Measurements from ENCODE around the gene TTLL8. TPM values are rescaled to one million over a fixed set of nuclear protein-coding genes. Genes with fewer than 3 reads are reported as not detected.
A peak's percentile ranks its signal among the peaks of the same experiment; 100 is the strongest.

The TTLL8 gene
- not detected for total RNA-seq

DNA sequence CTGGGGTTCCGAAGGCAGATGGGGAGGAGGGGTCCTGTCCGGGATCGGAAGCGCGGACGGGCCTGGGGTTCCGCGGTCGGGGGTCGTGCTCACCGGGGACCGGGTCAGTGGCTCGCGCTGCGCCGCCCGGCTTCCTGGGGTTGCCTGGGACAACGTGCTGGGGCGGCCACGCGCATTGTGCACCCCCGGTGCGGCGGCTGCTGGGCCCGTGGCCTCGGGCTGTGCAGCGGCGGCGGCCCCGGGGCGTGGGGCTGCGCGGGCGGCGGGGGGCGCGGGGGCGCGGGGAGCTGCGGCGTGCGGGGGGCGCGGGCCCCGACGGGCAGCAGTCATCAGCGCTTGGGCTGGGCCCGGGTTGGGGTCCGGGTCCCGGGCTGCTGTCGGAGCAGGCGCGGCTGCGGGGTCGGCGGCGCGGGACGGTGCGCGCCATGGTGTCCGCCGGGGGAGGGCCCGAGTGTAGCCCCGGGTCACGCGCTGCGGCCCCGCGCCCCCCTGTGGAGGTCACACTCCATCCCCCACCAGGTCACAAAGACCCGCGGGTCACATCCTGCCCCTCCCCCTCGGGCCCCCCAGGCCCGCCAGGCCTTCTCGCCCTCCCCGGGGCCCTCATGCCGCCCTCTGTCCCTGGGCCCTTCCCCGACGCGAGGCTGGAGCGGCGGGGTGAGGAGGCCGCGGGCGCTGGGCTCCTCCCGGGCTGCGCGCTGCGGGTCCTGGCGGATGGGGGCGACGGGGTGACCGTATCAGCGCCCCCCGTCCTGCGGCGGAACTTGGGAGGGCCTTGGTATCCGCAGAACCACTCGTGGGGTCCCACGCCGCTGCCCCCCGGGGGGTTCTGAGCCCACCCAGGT is at the start of gene TTLL8:
Gene TTLL8 (minus strand): TSS at position 238 of the 845 bp plus-strand sequence.
- peaks cover 0 to 8% (median 1%) of the 10 kb centered on the region in 4 donors for H3K4me1 ChIP-seq
- TF ChIP-seq EP300 (IDR thresholded peaks at IDR 0.05; ENCODE audit: low read depth) (no peak), POLR2AphosphoS5 (IDR thresholded peaks at IDR 0.05) (no peak), POLR2A (IDR thresholded peaks at IDR 0.05) (no peak)
- TF ChIP-seq, protein P1, sequence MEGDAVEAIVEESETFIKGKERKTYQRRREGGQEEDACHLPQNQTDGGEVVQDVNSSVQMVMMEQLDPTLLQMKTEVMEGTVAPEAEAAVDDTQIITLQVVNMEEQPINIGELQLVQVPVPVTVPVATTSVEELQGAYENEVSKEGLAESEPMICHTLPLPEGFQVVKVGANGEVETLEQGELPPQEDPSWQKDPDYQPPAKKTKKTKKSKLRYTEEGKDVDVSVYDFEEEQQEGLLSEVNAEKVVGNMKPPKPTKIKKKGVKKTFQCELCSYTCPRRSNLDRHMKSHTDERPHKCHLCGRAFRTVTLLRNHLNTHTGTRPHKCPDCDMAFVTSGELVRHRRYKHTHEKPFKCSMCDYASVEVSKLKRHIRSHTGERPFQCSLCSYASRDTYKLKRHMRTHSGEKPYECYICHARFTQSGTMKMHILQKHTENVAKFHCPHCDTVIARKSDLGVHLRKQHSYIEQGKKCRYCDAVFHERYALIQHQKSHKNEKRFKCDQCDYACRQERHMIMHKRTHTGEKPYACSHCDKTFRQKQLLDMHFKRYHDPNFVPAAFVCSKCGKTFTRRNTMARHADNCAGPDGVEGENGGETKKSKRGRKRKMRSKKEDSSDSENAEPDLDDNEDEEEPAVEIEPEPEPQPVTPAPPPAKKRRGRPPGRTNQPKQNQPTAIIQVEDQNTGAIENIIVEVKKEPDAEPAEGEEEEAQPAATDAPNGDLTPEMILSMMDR (IDR thresholded peaks at IDR 0.05), result no peak
- WGBS, 2 donors (ENCODE audit: low coverage in 1 of 2), result 11% methylated on average over 46 of the region's 102 CpGs; no CpG with 5 or more reads in 1 of the 2 donors
- in situ Hi-C loops (cut with MboI; ENCODE audit: low pct_ligation_motif_present in 1 of 4, low pct_unique_long_range_greater_than_20kb in 1 of 4, low sequenced_read_pairs in 3 of 4) (no loop called here), intact Hi-C loops (cut with DNase I; ENCODE audit: low total_unique reads) (no loop called here)
- no peak within 1 kb of the TSS for H3K27ac ChIP-seq
- peak within 1 kb of the TSS in 1 of 4 donors; percentile 23 for H3K4me3 ChIP-seq
- H3K27me3 ChIP-seq, result peaks cover 49% of the 10 kb centered on the region
- peaks cover 0 to 4% of the 10 kb centered on the region in 2 donors for H3K9me3 ChIP-seq
- no peak for DNase-seq
- no peaks in the 10 kb centered on the region for H3K36me3 ChIP-seq

DNA sequence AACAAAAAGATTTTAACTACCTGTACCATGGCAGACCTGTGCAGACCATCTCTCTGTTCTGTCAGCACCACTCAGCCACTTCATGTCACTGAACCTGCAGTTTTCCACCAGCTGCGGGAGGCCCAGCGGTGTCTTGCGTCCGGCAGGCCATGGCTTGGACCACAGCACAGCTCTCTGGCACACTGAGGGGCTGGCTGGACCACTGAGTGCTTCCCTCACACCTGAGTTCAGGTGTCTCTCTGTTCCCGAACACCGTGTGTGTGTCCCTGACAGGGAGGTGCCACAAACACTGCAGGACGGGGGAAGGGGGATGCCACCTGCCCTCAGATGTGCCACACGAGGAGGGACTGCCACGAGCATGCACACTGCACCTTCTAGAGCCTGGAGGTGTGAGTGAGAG is 49.4 kb upstream of the TTLL8 start:
- Histone ChIP-seq H3K9me3 (no peaks in the 10 kb centered on the region), H3K4me3 (no peak overlapping the region), H3K27me3 (peaks cover 7% of the 10 kb centered on the region), H3K36me3 (no peaks in the 10 kb centered on the region), H3K27ac (no peak overlapping the region), H3K4me1 (no peaks in the 10 kb centered on the region)
- WGBS, 2 donors (ENCODE audit: low coverage in 1 of 2), result 83% methylated on average over 9 of the region's 9 CpGs; no CpG with 5 or more reads in 1 of the 2 donors
- intact Hi-C loops (cut with DNase I; ENCODE audit: low total_unique reads), result no loop called here
- no peak for DNase-seq
- no peak for TF ChIP-seq POLR2AphosphoS5 (IDR thresholded peaks at IDR 0.05)
- in situ Hi-C loops (cut with MboI; ENCODE audit: low pct_ligation_motif_present in 1 of 4, low pct_unique_long_range_greater_than_20kb in 1 of 4, low sequenced_read_pairs in 3 of 4), result no loop called here

DNA sequence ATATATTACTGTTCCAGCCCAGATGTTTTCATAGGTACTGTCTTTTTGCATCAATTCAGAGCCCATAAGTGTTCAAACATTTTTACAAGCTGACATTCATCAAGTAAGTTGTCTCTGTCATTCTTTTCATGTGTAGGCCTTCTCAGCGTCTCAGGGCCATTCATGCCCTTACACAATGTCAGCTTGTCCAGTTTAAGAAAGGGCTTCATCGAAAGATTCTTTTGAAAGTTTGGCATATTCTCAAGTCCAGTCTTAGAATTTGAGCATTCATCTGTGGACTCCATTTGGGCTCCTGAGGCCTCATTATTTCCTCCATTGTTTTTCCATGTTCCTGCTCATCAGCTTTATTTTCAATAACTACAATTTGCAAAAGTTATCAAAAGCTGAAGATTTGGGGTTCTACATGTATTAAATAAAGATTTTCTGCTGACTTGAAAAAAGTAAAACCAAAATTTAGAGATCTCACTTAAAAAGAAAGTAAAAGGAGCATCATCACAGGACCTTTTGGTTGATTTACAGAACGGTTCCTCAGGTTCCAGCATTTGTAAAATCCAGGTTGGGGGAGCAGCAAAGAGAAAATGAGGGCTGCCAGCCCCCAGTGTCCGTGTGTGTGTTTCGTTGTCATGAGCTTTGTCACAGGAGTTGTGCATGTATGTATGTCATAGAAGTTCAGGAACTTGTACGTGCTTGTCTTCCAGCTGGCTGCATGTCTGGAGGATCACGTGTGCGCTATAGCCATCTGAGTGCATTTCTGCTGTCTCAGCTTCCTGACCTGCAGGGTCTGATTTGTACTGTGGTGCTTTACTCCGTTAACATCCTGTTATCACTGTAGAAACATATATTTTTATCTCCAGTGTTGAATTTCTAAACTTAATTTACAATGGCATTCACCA is 47.4 kb upstream of the TTLL8 start:
- no peak overlapping the region for H3K4me3 ChIP-seq
- H3K4me1 ChIP-seq, result no peaks in the 10 kb centered on the region
- DNase-seq, result no peak
- 56% methylated on average over 3 to 9 of the region's 9 CpGs for WGBS, 2 donors (ENCODE audit: low coverage in 1 of 2)
- in situ Hi-C loops (cut with MboI; ENCODE audit: low pct_ligation_motif_present in 1 of 4, low pct_unique_long_range_greater_than_20kb in 1 of 4, low sequenced_read_pairs in 3 of 4) (no loop called here), intact Hi-C loops (cut with DNase I; ENCODE audit: low total_unique reads) (no loop called here)
- no peaks in the 10 kb centered on the region for H3K36me3 ChIP-seq
- no peaks in the 10 kb centered on the region for H3K9me3 ChIP-seq
- peaks cover 11% of the 10 kb centered on the region for H3K27me3 ChIP-seq
- no peak overlapping the region for H3K27ac ChIP-seq
- TF ChIP-seq EP300 (IDR thresholded peaks at IDR 0.05; ENCODE audit: low read depth), result no peak
- TF ChIP-seq, protein P1 (IDR thresholded peaks at IDR 0.05), result no peak
- TF ChIP-seq POLR2A (IDR thresholded peaks at IDR 0.05), result no peak
- TF ChIP-seq POLR2AphosphoS5 (IDR thresholded peaks at IDR 0.05), result no peak

DNA sequence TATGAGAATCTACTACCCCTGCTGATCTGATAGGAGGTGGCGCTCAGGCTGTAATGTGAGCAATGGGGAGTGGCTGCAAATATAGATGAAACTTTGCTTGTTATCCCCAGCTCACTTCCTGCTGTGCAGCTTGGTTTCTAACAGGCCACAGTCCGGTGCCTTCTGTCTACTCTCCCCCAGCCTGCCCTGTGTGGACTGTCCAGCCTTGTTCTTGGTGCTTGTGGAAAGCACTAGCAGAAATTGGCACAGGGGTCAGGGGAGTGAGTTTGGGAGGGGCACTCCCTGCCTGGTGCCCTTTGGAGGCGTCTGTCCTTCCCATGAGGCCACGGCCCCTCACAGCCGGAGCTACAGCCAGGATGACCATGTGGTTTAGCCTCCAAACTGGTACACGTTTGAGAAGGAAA is 46.0 kb upstream of the TTLL8 start:
- in situ Hi-C loops (cut with MboI; ENCODE audit: low pct_ligation_motif_present in 1 of 4, low pct_unique_long_range_greater_than_20kb in 1 of 4, low sequenced_read_pairs in 3 of 4) (no loop called here), intact Hi-C loops (cut with DNase I; ENCODE audit: low total_unique reads) (no loop called here)
- H3K4me3 ChIP-seq, result no peak overlapping the region
- no peaks in the 10 kb centered on the region for H3K4me1 ChIP-seq
- TF ChIP-seq, protein P1 (IDR thresholded peaks at IDR 0.05), result no peak
- TF ChIP-seq EP300 (IDR thresholded peaks at IDR 0.05; ENCODE audit: low read depth) (no peak), POLR2A (IDR thresholded peaks at IDR 0.05) (no peak), POLR2AphosphoS5 (IDR thresholded peaks at IDR 0.05) (no peak)
- WGBS, 2 donors (ENCODE audit: low coverage in 1 of 2), result 74% methylated on average over 6 of the region's 6 CpGs; no CpG with 5 or more reads in 1 of the 2 donors
- H3K36me3 ChIP-seq, result no peaks in the 10 kb centered on the region
- no peak overlapping the region for H3K27ac ChIP-seq
- H3K9me3 ChIP-seq, result no peaks in the 10 kb centered on the region
- DNase-seq, result no peak
- peaks cover 11% of the 10 kb centered on the region for H3K27me3 ChIP-seq
